Thyroid gland (tissue), 4 donors: ENCODE measurements around the gene FBP2. TPM values are rescaled to one million over a fixed set of nuclear protein-coding genes. Genes with fewer than 3 reads are reported as not detected.
"Not testable (repeated sequence)": the region's sequence is repeated elsewhere in the genome, so short reads cannot be mapped to it uniquely, and the experiment has no call there.

ENCODE experiments used
- DNase-seq, 2 donors: peaks; one replicate each; pipeline ENCODE4 v3.0.0-alpha.2; 2019
- H3K27ac ChIP-seq, 3 donors: fragments of 200-600 bp; sonication (generic); 1 replicate in 2 of 3; 2 replicates in 1 of 3; pipeline ENCODE4 v1.5.1; 2016 to 2019; ENCODE audit warnings: mild to moderate bottlenecking in 1 of 3, moderate library complexity in 1 of 3
- H3K27me3 ChIP-seq: fragments of 200-600 bp; sonication (generic); one replicate; pipeline ENCODE4 v1.5.1; 2019
- H3K36me3 ChIP-seq, 2 donors: fragments of 200-600 bp; sonication (generic); one replicate each; pipeline ENCODE4 v1.5.1; 2016 to 2019
- H3K4me1 ChIP-seq, 2 donors: fragments of 200-600 bp; sonication (generic); one replicate each; pipeline ENCODE4 v1.5.1; 2017 to 2019
- H3K4me3 ChIP-seq, 3 donors: fragments of 200-600 bp; sonication (generic); replicated peaks in 1 of 3; 1 replicate in 2 of 3; 2 replicates in 1 of 3; pipeline ENCODE4 v1.5.1; 2016; ENCODE audit warnings: mild to moderate bottlenecking in 1 of 3
- H3K9me3 ChIP-seq: fragments of 200-600 bp; sonication (generic); one replicate; pipeline ENCODE4 v1.5.1; 2017
- POLR2A ChIP-seq, 2 donors: fragments of 450-650 bp; IDR thresholded peaks; one replicate each; pipeline ENCODE4 v1.6.1; 2017; ENCODE audit warnings: antibody characterized with exemption in 2 of 2, mild to moderate bottlenecking in 2 of 2, moderate library complexity in 1 of 2
- WGBS, 2 donors: methylation state at CpG; one replicate each; pipeline ENCODE4 v1.1.5; 2017; 5-methylcytosine and 5-hydroxymethylcytosine counted together
- intact Hi-C: fragments of 100-400 bp; cut with DNase I; formaldehyde crosslinking; loops from one replicate; pipeline ENCODE4 v1.15.1; 2023
- total RNA-seq, 4 donors: library from RNA; depleted of rRNA; stranded (reverse); fragments of >200 nt; gene quantifications; one replicate each; pipeline ENCODE4 v1.2.3, GENCODE V29; 2016
- TF ChIP-seq, protein P1 (sequence below), 6 experiments: fragments of 200-600 bp in 3 of 6; fragments of 450-650 bp in 3 of 6; sonication (generic) in 3 of 6; IDR thresholded peaks; one replicate each; pipeline ENCODE4 v1.5.1; 2016 to 2019; ENCODE audit warnings: antibody characterized with exemption in 6 of 6, mild to moderate bottlenecking in 2 of 6, inconsistent platforms in 1 of 6, moderate library complexity in 1 of 6

The FBP2 gene
- total RNA-seq, 4 donors from 2014 or later = not detected

DNA sequence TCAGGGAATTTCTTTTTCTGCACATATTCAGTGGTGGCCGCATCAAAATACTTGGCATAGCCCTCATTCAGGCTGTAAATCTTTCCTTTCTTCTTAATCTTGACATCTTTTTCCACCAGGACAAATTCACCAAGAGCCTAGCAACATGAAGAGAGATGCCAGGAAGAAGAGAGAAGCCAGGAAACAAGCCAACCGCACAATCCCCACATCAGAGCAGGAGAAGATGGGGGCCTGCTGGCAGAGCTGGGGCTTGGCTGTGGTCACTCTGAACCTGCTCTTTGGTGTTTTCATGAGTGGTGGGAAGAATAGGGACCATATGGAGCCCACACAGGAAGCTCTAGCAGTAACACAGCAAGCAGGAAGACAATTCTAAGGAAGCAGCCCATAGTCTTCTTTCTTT is 26.4 kb downstream of the FBP2 start:
- H3K4me1 ChIP-seq = no peaks in the 10 kb centered on the region
- H3K9me3 ChIP-seq = no peaks in the 10 kb centered on the region
- H3K27me3 ChIP-seq = no peaks in the 10 kb centered on the region
- intact Hi-C loops = no loop called here
- DNase-seq = no peak
- no peak for TF ChIP-seq POLR2A (IDR thresholded peaks at IDR 0.05)
- TF ChIP-seq, protein P1, sequence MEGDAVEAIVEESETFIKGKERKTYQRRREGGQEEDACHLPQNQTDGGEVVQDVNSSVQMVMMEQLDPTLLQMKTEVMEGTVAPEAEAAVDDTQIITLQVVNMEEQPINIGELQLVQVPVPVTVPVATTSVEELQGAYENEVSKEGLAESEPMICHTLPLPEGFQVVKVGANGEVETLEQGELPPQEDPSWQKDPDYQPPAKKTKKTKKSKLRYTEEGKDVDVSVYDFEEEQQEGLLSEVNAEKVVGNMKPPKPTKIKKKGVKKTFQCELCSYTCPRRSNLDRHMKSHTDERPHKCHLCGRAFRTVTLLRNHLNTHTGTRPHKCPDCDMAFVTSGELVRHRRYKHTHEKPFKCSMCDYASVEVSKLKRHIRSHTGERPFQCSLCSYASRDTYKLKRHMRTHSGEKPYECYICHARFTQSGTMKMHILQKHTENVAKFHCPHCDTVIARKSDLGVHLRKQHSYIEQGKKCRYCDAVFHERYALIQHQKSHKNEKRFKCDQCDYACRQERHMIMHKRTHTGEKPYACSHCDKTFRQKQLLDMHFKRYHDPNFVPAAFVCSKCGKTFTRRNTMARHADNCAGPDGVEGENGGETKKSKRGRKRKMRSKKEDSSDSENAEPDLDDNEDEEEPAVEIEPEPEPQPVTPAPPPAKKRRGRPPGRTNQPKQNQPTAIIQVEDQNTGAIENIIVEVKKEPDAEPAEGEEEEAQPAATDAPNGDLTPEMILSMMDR (IDR thresholded peaks at IDR 0.05) = no peak
- H3K36me3 ChIP-seq = no peaks in the 10 kb centered on the region
- H3K4me3 ChIP-seq = no peak overlapping the region
- no peak overlapping the region for H3K27ac ChIP-seq
- 91 to 98% methylated on average over 2 of the region's 2 CpGs for WGBS, 2 donors

DNA sequence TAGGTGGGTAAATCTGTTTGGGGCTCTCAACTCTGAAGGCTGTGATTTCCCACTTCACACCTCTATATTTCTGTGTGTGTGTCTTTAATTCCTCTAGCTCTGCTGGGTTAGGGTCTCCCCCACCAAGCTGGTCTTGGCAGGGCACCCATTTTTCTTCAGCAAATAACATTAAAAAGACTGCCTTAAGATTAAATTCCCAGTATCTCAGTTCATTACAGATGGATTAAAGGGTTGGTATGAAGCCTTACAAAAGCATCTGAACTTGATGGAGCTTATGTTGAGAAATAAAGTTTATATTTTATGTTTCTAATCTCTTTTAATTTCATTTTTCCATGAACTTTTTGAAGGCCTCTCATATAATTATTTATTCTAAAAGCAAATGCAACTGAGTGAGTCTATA is 27.1 kb downstream of the FBP2 start:
- Histone ChIP-seq H3K9me3 (no peaks in the 10 kb centered on the region), H3K27me3 (no peaks in the 10 kb centered on the region), H3K36me3 (no peaks in the 10 kb centered on the region), H3K27ac (no peak overlapping the region), H3K4me1 (no peaks in the 10 kb centered on the region), H3K4me3 (no peak overlapping the region)
- intact Hi-C loops = no loop called here
- TF ChIP-seq, protein P1 (IDR thresholded peaks at IDR 0.05) = no peak
- TF ChIP-seq POLR2A (IDR thresholded peaks at IDR 0.05) = no peak
- DNase-seq = no peak

DNA sequence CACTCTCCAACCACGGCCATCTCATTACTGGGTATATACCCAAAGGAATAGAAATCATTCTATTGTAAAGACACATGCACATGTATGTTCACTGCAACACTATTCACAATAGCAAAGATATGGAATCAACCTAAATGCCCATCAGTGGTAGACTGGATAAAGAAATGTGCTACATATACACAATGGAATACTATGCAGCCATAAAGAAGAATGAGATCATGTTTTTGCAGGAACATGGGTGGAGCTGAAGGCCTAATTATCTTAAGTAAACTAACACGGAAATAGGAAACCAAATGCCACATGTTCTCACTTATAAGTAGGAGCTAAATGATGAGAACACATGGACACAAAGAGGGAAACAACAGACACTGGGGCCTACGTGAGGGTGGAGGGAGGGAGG is 29.3 kb downstream of the FBP2 start:
- 54 to 55% methylated on average over 3 of the region's 3 CpGs for WGBS, 2 donors
- H3K27me3 ChIP-seq, H3K4me3 ChIP-seq, H3K9me3 ChIP-seq, H3K4me1 ChIP-seq, intact Hi-C loops, H3K27ac ChIP-seq, H3K36me3 ChIP-seq, DNase-seq: not testable (repeated sequence)

DNA sequence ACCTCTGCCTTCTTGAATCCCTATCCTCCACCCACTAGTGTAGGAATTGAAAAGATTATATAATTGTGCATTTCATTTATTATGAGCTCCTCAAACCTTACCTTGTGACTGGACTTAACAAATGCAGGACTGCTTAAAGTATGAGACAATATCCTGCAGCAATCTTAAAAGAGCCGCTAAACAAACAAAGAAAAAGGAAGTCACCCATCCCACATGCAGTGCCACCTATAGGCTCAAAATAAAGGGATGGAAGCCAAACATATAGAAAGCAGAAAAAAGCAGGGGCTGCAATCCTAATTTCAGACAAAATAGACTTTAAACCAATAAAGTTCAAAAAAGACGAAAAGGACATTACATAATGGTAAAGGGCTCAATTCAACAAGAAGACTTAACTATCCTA is 30.1 kb downstream of the FBP2 start:
- no peak for TF ChIP-seq POLR2A (IDR thresholded peaks at IDR 0.05)
- TF ChIP-seq, protein P1 (IDR thresholded peaks at IDR 0.05) = no peak
- intact Hi-C loops = no loop called here

DNA sequence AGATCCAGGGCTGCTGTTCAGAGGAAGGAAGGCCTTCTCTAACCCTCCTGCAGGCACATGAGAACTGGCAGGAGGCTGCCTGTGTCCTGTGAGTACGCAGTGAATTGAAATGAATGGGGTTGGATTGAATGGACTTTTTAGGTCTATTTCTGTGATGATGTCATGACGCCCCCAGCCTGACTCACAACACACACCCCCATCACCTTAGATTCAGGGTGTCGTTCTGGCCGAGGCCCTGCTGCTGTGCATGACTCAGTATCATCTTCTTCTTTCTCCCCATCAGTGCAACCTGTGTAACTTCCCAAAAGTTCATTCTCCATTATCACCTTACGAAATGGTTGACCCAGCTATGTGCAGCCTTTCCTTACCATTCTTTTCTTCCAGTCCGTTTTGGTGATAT is 33.4 kb downstream of the FBP2 start:
- intact Hi-C loops = no loop called here
- Histone ChIP-seq H3K4me3 (no peak overlapping the region), H3K27me3 (no peaks in the 10 kb centered on the region), H3K27ac (no peak overlapping the region), H3K4me1 (no peaks in the 10 kb centered on the region), H3K9me3 (no peaks in the 10 kb centered on the region), H3K36me3 (no peaks in the 10 kb centered on the region)
- DNase-seq = no peak
- WGBS, 2 donors = 93 to 96% methylated on average over 6 of the region's 6 CpGs
- TF ChIP-seq, protein P1 (IDR thresholded peaks at IDR 0.05) = no peak
- no peak for TF ChIP-seq POLR2A (IDR thresholded peaks at IDR 0.05)

More for the DNA sequence above, 30.1 kb downstream of the FBP2 start:
- Histone ChIP-seq H3K9me3 (no peaks in the 10 kb centered on the region), H3K36me3 (no peaks in the 10 kb centered on the region), H3K27me3 (no peaks in the 10 kb centered on the region), H3K4me1 (no peaks in the 10 kb centered on the region), H3K27ac (no peak overlapping the region), H3K4me3 (no peak overlapping the region)
- WGBS, 2 donors = 78 to 90% methylated on average over 2 of the region's 2 CpGs
- DNase-seq = no peak

DNA sequence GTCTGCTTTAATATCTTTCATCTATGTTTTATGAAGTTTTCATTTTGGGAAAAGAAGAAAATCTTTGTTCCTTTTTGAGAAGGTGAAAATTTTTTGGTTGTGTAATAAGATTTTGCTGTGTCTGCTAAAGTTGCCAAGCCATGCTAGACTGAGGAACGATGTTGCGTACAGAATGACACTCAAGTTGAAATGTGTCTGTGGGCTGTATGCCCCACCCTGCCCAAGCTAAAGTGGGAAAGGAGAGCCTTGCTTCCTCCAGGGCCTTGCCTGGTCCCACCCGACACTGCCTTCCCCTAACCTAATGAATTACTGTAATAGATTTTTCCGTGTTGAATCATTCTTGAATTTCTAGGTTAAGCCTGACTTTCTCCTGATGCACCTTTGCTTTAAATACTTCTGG is 36.2 kb downstream of the FBP2 start:
- DNase-seq = no peak
- Histone ChIP-seq H3K27ac (no peak overlapping the region), H3K36me3 (no peaks in the 10 kb centered on the region), H3K27me3 (no peaks in the 10 kb centered on the region), H3K4me3 (no peak overlapping the region), H3K4me1 (no peaks in the 10 kb centered on the region), H3K9me3 (no peaks in the 10 kb centered on the region)
- TF ChIP-seq, protein P1 (IDR thresholded peaks at IDR 0.05) = no peak
- TF ChIP-seq POLR2A (IDR thresholded peaks at IDR 0.05) = no peak
- intact Hi-C loops = no loop called here
- WGBS, 2 donors = 80 to 88% methylated on average over 4 of the region's 4 CpGs
